Measurements from ENCODE around the gene CAB39L. TPM values are rescaled to one million over a fixed set of nuclear protein-coding genes. Genes with fewer than 3 reads are reported as not detected.
A peak's percentile ranks its signal among the peaks of the same experiment; 100 is the strongest.

Gene CAB39L
- total RNA-seq, 1 donor from 2014 or later, result 10.7 TPM

- no peak overlapping the region for H3K27ac Mint-ChIP-seq (ENCODE audit: unreplicated experiment)
- TF ChIP-seq, protein P1, sequence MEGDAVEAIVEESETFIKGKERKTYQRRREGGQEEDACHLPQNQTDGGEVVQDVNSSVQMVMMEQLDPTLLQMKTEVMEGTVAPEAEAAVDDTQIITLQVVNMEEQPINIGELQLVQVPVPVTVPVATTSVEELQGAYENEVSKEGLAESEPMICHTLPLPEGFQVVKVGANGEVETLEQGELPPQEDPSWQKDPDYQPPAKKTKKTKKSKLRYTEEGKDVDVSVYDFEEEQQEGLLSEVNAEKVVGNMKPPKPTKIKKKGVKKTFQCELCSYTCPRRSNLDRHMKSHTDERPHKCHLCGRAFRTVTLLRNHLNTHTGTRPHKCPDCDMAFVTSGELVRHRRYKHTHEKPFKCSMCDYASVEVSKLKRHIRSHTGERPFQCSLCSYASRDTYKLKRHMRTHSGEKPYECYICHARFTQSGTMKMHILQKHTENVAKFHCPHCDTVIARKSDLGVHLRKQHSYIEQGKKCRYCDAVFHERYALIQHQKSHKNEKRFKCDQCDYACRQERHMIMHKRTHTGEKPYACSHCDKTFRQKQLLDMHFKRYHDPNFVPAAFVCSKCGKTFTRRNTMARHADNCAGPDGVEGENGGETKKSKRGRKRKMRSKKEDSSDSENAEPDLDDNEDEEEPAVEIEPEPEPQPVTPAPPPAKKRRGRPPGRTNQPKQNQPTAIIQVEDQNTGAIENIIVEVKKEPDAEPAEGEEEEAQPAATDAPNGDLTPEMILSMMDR (conservative IDR thresholded peaks at IDR 0.05), result no peak
- H3K36me3 Mint-ChIP-seq (ENCODE audit: low read depth), result no peaks in the 10 kb centered on the region
- no peaks in the 10 kb centered on the region for H3K27me3 Mint-ChIP-seq (ENCODE audit: low read depth)
- DNase-seq (ENCODE audit: low read depth, low spot score), result no peak
- H3K4me3 Mint-ChIP-seq, result no peak overlapping the region
- H3K9me3 Mint-ChIP-seq, result no peaks in the 10 kb centered on the region
- peaks cover 55% of the 10 kb centered on the region for H3K4me1 Mint-ChIP-seq
Measured at GRCh38 chr13:49302222-49302621, 141.6 kb downstream of the CAB39L start.

GRCh38 chr13:49300739-49301589, 142.9 kb downstream of the CAB39L start:
- Mint-ChIP-seq H3K27me3 (ENCODE audit: low read depth) (no peaks in the 10 kb centered on the region), H3K9me3 (no peaks in the 10 kb centered on the region), H3K36me3 (ENCODE audit: low read depth) (no peaks in the 10 kb centered on the region), H3K27ac (ENCODE audit: unreplicated experiment) (peak overlapping the region; percentile 3), H3K4me1 (peaks cover 50% of the 10 kb centered on the region), H3K4me3 (peak overlapping the region; percentile 16)
- TF ChIP-seq, protein P1 (conservative IDR thresholded peaks at IDR 0.05), result peak; percentile 92
- DNase-seq (ENCODE audit: low read depth, low spot score), result peak; percentile 28

- peaks cover 55% of the 10 kb centered on the region for H3K4me1 Mint-ChIP-seq
- H3K9me3 Mint-ChIP-seq, result no peaks in the 10 kb centered on the region
- TF ChIP-seq, protein P1 (conservative IDR thresholded peaks at IDR 0.05), result no peak
- peak overlapping the region; percentile 53 for H3K27ac Mint-ChIP-seq (ENCODE audit: unreplicated experiment)
- H3K36me3 Mint-ChIP-seq (ENCODE audit: low read depth), result peaks cover 2% of the 10 kb centered on the region
- H3K4me3 Mint-ChIP-seq, result no peak overlapping the region
- no peak for DNase-seq (ENCODE audit: low read depth, low spot score)
- no peaks in the 10 kb centered on the region for H3K27me3 Mint-ChIP-seq (ENCODE audit: low read depth)
Measured at GRCh38 chr13:49300276-49300675, 143.6 kb downstream of the CAB39L start.

DNA sequence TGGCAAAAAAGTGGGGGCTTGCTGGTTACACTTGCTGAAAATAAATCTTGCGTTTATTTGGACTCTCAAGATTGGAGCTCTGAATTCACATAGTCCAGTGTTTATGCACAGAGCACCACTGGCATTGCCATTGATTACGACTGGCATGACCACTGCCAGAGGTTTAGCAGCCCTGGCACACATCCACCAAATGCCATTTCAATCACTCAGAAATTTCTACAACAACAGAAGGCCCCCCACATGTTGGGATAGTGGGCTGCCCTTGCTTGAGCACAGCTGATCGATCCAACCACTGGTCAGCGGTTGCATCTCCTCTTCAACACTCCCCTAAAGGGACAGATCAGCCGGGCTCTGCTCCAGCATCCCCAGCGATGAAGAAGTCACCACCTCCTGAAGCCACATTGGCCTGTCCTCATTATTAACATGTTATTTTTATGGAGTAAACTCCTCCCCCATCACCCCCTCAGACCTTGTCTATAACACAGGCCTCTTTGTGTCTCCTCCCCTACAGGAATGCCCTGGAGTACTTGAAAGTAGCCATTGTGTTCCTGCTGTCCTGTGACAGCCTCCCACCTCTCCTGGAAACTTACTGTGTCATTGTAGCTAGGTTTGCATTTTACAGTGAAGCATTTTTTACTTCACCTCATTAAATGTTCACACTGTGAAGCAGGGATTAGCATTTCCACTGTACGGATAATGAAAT, 144.8 kb downstream of the CAB39L start:
- no peaks in the 10 kb centered on the region for H3K27me3 Mint-ChIP-seq (ENCODE audit: low read depth)

GRCh38 chr13:49298416-49298815, 145.4 kb downstream of the CAB39L start:
- Mint-ChIP-seq H3K36me3 (ENCODE audit: low read depth) (peaks cover 2% of the 10 kb centered on the region), H3K4me1 (peaks cover 45% of the 10 kb centered on the region), H3K27me3 (ENCODE audit: low read depth) (no peaks in the 10 kb centered on the region), H3K9me3 (no peaks in the 10 kb centered on the region), H3K27ac (ENCODE audit: unreplicated experiment) (no peak overlapping the region), H3K4me3 (no peak overlapping the region)
- TF ChIP-seq, protein P1 (conservative IDR thresholded peaks at IDR 0.05), result no peak
- no peak for DNase-seq (ENCODE audit: low read depth, low spot score)

More for the DNA sequence above, 144.8 kb downstream of the CAB39L start:
- Mint-ChIP-seq H3K9me3 (no peaks in the 10 kb centered on the region), H3K4me3 (peak overlapping the region; percentile 8), H3K36me3 (ENCODE audit: low read depth) (peaks cover 2% of the 10 kb centered on the region), H3K27ac (ENCODE audit: unreplicated experiment) (no peak overlapping the region), H3K4me1 (peaks cover 52% of the 10 kb centered on the region)
- no peak for DNase-seq (ENCODE audit: low read depth, low spot score)
- TF ChIP-seq, protein P1 (conservative IDR thresholded peaks at IDR 0.05), result no peak

Measured in neural crest cell (in vitro differentiated cells).